PC-3 (cell line): ENCODE results near the gene C16orf87. TPM values are rescaled to one million over a fixed set of nuclear protein-coding genes. Genes with fewer than 3 reads are reported as not detected.
A peak's percentile ranks its signal among the peaks of the same experiment; 100 is the strongest.

Source experiments
- ATAC-seq: fragments of 200-7000 bp; cut with Tn5 transposase; 2 replicates; pipeline ENCODE4 v1.9.1; 2020; ENCODE audit warnings: mild to moderate bottlenecking, moderate library complexity
- BruUV-seq: library from RNA; stranded (reverse); fragments of 400-500 nt; replicated peaks from 2 replicates; lab custom pipeline; 2021; lab: Mats Ljungman, UMichigan
- CTCF ChIA-PET: fragments of 300-600 bp; sonication (Branson Sonifier 250); formaldehyde crosslinking; loops from one replicate; lab custom pipeline; 2022; ENCODE audit warnings: antibody characterized with exemption; lab: Charles Lee
- POLR2A ChIA-PET: fragments of 300-600 bp; sonication (Branson Sonifier 250); formaldehyde crosslinking; loops from one replicate; lab custom pipeline; 2022; ENCODE audit warnings: antibody characterized with exemption; ENCODE audit not compliant: unreplicated experiment; lab: Charles Lee
- DNase-seq: peaks from one replicate; pipeline ENCODE4 v3.0.0-alpha.2; 2015
- H2AFZ ChIP-seq: fragments of 300-600 bp; sonication (generic); 2 replicates; pipeline ENCODE4 v1.6.0; 2016; ENCODE audit warnings: antibody characterized with exemption, low read length
- H3F3A ChIP-seq: fragments of 300-600 bp; sonication (generic); one replicate; pipeline ENCODE4 v1.6.0; 2017; ENCODE audit warnings: antibody characterized with exemption, low read length, control low read depth, mild to moderate bottlenecking; ENCODE audit not compliant: unreplicated experiment
- H3K27ac ChIP-seq: fragments of 300-600 bp; sonication (generic); 2 replicates; pipeline ENCODE4 v1.5.1; 2016; ENCODE audit warnings: mild to moderate bottlenecking, low read length
- H3K27me3 ChIP-seq: fragments of 300-600 bp; sonication (generic); 2 replicates; pipeline ENCODE4 v1.6.1; 2016; ENCODE audit warnings: low read length, mixed read lengths
- H3K36me3 ChIP-seq: fragments of 300-600 bp; sonication (generic); 2 replicates; pipeline ENCODE4 v1.6.1; 2016; ENCODE audit warnings: low read depth, mixed run types, low read length, mixed read lengths
- H3K4me1 ChIP-seq: fragments of 300-600 bp; sonication (generic); 2 replicates; pipeline ENCODE4 v1.5.1; 2016; ENCODE audit warnings: low read length; ENCODE audit not compliant: insufficient read depth
- H3K4me2 ChIP-seq: fragments of 300-600 bp; sonication (generic); 2 replicates; pipeline ENCODE4 v1.6.0; 2016; ENCODE audit warnings: low read length
- H3K4me3 ChIP-seq: fragments of 300-600 bp; sonication (generic); 2 replicates; pipeline ENCODE4 v1.5.1; 2016; ENCODE audit warnings: mild to moderate bottlenecking, low read length, mixed read lengths
- H3K79me2 ChIP-seq: fragments of 300-600 bp; sonication (generic); 2 replicates; pipeline ENCODE4 v1.6.1; 2017; ENCODE audit warnings: low read length, mixed read lengths
- H3K9ac ChIP-seq: fragments of 300-600 bp; sonication (generic); 2 replicates; pipeline ENCODE4 v1.6.0; 2016; ENCODE audit warnings: mild to moderate bottlenecking, low read length
- H3K9me2 ChIP-seq: fragments of 300-600 bp; sonication (generic); replicated peaks from 2 replicates; pipeline ENCODE4 v1.6.1; 2016; ENCODE audit warnings: mixed run types, low read length, mixed read lengths
- H3K9me3 ChIP-seq: fragments of 300-600 bp; sonication (generic); 2 replicates; pipeline ENCODE4 v1.6.1; 2016; ENCODE audit warnings: low read length, mixed read lengths
- H4K20me1 ChIP-seq: fragments of 300-600 bp; sonication (generic); 2 replicates; pipeline ENCODE4 v1.6.1; 2016; ENCODE audit warnings: low read length, mixed read lengths
- CTCF ChIP-seq: fragments of 300-600 bp; sonication (generic); conservative IDR thresholded peaks from 2 replicates; pipeline ENCODE4 v1.5.1; 2017; ENCODE audit warnings: antibody characterized with exemption, low read depth, mild to moderate bottlenecking, low read length
- EZH2 ChIP-seq: fragments of 300-600 bp; sonication (generic); IDR thresholded peaks from one replicate; pipeline ENCODE4 v1.6.1; 2017; ENCODE audit warnings: antibody characterized with exemption, mild to moderate bottlenecking, low read length; ENCODE audit not compliant: unreplicated experiment
- EZH2phosphoT487 ChIP-seq: fragments of 300-600 bp; sonication (generic); IDR thresholded peaks from 2 replicates; pipeline ENCODE4 v1.6.1; 2018; ENCODE audit warnings: mild to moderate bottlenecking, antibody characterized with exemption, low read length, borderline replicate concordance
- intact Hi-C: fragments of 100-400 bp; cut with micrococcal nuclease; formaldehyde crosslinking; loops from 2 replicates; pipeline ENCODE4 v1.9.0; 2023
- total RNA-seq: library from RNA; depleted of rRNA; stranded (reverse); fragments of >200 nt; gene quantifications from 2 replicates; pipeline ENCODE4 v1.2.3, GENCODE V29; 2014

Gene C16orf87
- total RNA-seq, 1 experiment from 2014 or later = 4.0 TPM

- CTCF ChIA-PET = no interaction called here
- Histone ChIP-seq H3K9me3 (no peaks in the 10 kb centered on the region), H3K36me3 (no peaks in the 10 kb centered on the region), H3K9ac (peak overlapping the region; percentile 84), H3K4me1 (peaks cover 11% of the 10 kb centered on the region; the same call in 1 of the 2 replicates), H3F3A (no peaks in the 10 kb centered on the region), H3K27ac (no peak overlapping the region), H3K27me3 (no peaks in the 10 kb centered on the region), H3K4me3 (peak overlapping the region; percentile 95), H4K20me1 (no peaks in the 10 kb centered on the region), H2AFZ (peak overlapping the region; percentile 78), H3K4me2 (peak overlapping the region; percentile 89), H3K9me2 (no peaks in the 10 kb centered on the region), H3K79me2 (peaks cover 46% of the 10 kb centered on the region)
- ATAC-seq = peak; percentile 25
- no TSS peak for BruUV-seq
- peak; percentile 5 for DNase-seq
- TF ChIP-seq EZH2phosphoT487 (no peak), EZH2 (no peak), CTCF (no peak)
- POLR2A ChIA-PET = no interaction called here
- intact Hi-C loops = no loop called here
These were observed 521 bp downstream of the C16orf87 start for GRCh38 chr16:46830417-46830901.

- Histone ChIP-seq H3K27me3 (no peaks in the 10 kb centered on the region), H3K9ac (no peak overlapping the region), H2AFZ (no peak overlapping the region), H3K4me1 (peaks cover 11% of the 10 kb centered on the region; the same call in 1 of the 2 replicates), H4K20me1 (no peaks in the 10 kb centered on the region), H3K4me3 (peak overlapping the region; percentile 95), H3K27ac (no peak overlapping the region), H3K4me2 (peak overlapping the region; percentile 89), H3K79me2 (peaks cover 53% of the 10 kb centered on the region), H3K9me3 (no peaks in the 10 kb centered on the region), H3K9me2 (no peaks in the 10 kb centered on the region), H3K36me3 (no peaks in the 10 kb centered on the region), H3F3A (no peaks in the 10 kb centered on the region)
- no peak for DNase-seq
- BruUV-seq = no TSS peak
- no peak for ATAC-seq
- ChIA-PET POLR2A (no interaction called here), CTCF (no interaction called here)
- no peak for TF ChIP-seq EZH2
- TF ChIP-seq CTCF = no peak
- TF ChIP-seq EZH2phosphoT487 = no peak
- intact Hi-C loops = no loop called here
These were observed 2.0 kb downstream of the C16orf87 start for GRCh38 chr16:46828943-46829342.

GRCh38 chr16:46828292-46828691 is 2.7 kb downstream of the C16orf87 start:
- Histone ChIP-seq H3K4me1 (peaks cover 11% of the 10 kb centered on the region; the same call in 1 of the 2 replicates), H3K9me2 (no peaks in the 10 kb centered on the region), H3K4me3 (no peak overlapping the region; the same call in 1 of the 2 replicates), H3K27ac (no peak overlapping the region), H3K9ac (no peak overlapping the region), H3F3A (no peaks in the 10 kb centered on the region), H3K79me2 (peaks cover 53% of the 10 kb centered on the region), H2AFZ (no peak overlapping the region), H3K9me3 (no peaks in the 10 kb centered on the region), H3K36me3 (no peaks in the 10 kb centered on the region), H4K20me1 (no peaks in the 10 kb centered on the region), H3K4me2 (peak overlapping the region; percentile 89; the same call in 1 of the 2 replicates), H3K27me3 (no peaks in the 10 kb centered on the region)
- no peak for TF ChIP-seq EZH2phosphoT487
- TF ChIP-seq EZH2 = no peak
- TF ChIP-seq CTCF = no peak
- POLR2A ChIA-PET = no interaction called here
- DNase-seq (no peak), ATAC-seq (no peak)
- intact Hi-C loops = no loop called here
- no TSS peak for BruUV-seq
- CTCF ChIA-PET = no interaction called here
